Activated B cell treated with CpG ODN at 0.5 μM for 24 hours (primary cell): ENCODE measurements around the gene HEXIM2. TPM values are rescaled to one million over a fixed set of nuclear protein-coding genes. Genes with fewer than 3 reads are reported as not detected.

Experiments
- ATAC-seq: fragments of 200-7000 bp; cut with Tn5 transposase; one replicate; pipeline ENCODE4 v1.10.0; 2021; ENCODE audit warnings: low read depth, mild to moderate bottlenecking, moderate library complexity
- CTCF ChIA-PET: fragments of 350-600 bp; sonication (Branson Sonifier 250); formaldehyde crosslinking; loops from one replicate; lab custom pipeline; 2021; ENCODE audit warnings: antibody characterized with exemption; lab: Charles Lee
- POLR2A ChIA-PET: fragments of 350-600 bp; sonication (Branson Sonifier 250); formaldehyde crosslinking; loops from one replicate; lab custom pipeline; 2021; ENCODE audit warnings: antibody characterized with exemption; lab: Charles Lee
- DNase-seq: peaks from one replicate; pipeline ENCODE4 v3.0.0; 2022
- H3K27ac Mint-ChIP-seq: one replicate; pipeline ENCODE4 v1.8.0; 2020; ENCODE audit warnings: mixed read lengths
- H3K27me3 Mint-ChIP-seq: one replicate; pipeline ENCODE4 v1.8.0; 2021; ENCODE audit warnings: mixed read lengths
- H3K36me3 Mint-ChIP-seq: one replicate; pipeline ENCODE4 v1.8.0; 2021; ENCODE audit warnings: low read depth, mixed read lengths
- H3K4me1 Mint-ChIP-seq: one replicate; pipeline ENCODE4 v1.8.0; 2021; ENCODE audit warnings: mixed read lengths
- H3K4me3 Mint-ChIP-seq: one replicate; pipeline ENCODE4 v1.8.0; 2020; ENCODE audit warnings: mild to moderate bottlenecking, mixed read lengths
- H3K9me3 Mint-ChIP-seq: one replicate; pipeline ENCODE4 v1.8.0; 2020; ENCODE audit warnings: mixed read lengths
- CTCF ChIP-seq: fragments of 200-600 bp; IDR thresholded peaks from one replicate; pipeline ENCODE4 v1.8.0; 2022; ENCODE audit warnings: antibody characterized with exemption, mild to moderate bottlenecking
- intact Hi-C: fragments of 100-400 bp; cut with micrococcal nuclease; formaldehyde crosslinking; loops from one replicate; pipeline ENCODE4 v1.15.1; 2024
- total RNA-seq: library from RNA; stranded (reverse); gene quantifications from 2 replicates; pipeline ENCODE4 v1.2.3, GENCODE V29; 2022

HEXIM2 gene
- total RNA-seq, 1 donor from 2014 or later: 11.1 TPM

- ATAC-seq (no peak), DNase-seq (no peak)
- no peak for TF ChIP-seq CTCF
- POLR2A ChIA-PET: no interaction called here
- H3K9me3 Mint-ChIP-seq: no peaks in the 10 kb centered on the region
- H3K27me3 Mint-ChIP-seq: no peaks in the 10 kb centered on the region
- intact Hi-C loops: no loop called here
- CTCF ChIA-PET: no interaction called here
- H3K36me3 Mint-ChIP-seq: no peaks in the 10 kb centered on the region
- H3K4me1 Mint-ChIP-seq: no peaks in the 10 kb centered on the region
- H3K27ac Mint-ChIP-seq: no peak overlapping the region
- H3K4me3 Mint-ChIP-seq: no peak overlapping the region
Observed at GRCh38 chr17:45186801-45187354, 25.2 kb downstream of the HEXIM2 start.

DNA sequence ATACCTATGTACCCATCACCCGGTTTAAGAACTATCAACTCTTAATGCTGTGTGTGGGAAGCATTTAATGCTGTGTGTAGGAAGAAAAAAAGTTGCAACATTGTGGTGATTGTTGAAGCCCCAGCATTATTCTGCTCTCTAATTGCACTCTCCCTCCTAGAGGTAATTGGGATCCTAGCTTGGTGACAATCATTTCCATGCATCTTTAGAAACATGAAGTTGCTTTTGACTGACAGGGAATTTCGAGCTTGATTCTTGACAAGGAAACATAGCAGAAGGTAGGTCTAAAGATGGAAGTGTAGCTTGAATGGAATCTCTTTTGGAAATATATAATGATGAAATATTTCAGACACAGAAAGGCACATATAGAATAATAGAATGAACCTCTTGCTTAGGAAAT lies 27.3 kb downstream of the HEXIM2 start:
- Mint-ChIP-seq H3K27me3 (no peaks in the 10 kb centered on the region), H3K4me3 (no peak overlapping the region), H3K9me3 (no peaks in the 10 kb centered on the region), H3K27ac (no peak overlapping the region), H3K36me3 (no peaks in the 10 kb centered on the region), H3K4me1 (no peaks in the 10 kb centered on the region)
- intact Hi-C loops: no loop called here
- TF ChIP-seq CTCF: no peak
- DNase-seq (no peak), ATAC-seq (no peak)
- ChIA-PET CTCF (interaction anchor here (1.5 to 1.7 kb wide), 2 partner anchors 9 to 54 kb away, joined by 4 to 7 read pairs; partner anchors contain the start of gene ACBD4), POLR2A (no interaction called here)

- no peak overlapping the region for H3K27ac Mint-ChIP-seq
- intact Hi-C loops: no loop called here
- no peak for ATAC-seq
- H3K27me3 Mint-ChIP-seq: no peaks in the 10 kb centered on the region
- no peak overlapping the region for H3K4me3 Mint-ChIP-seq
- H3K36me3 Mint-ChIP-seq: no peaks in the 10 kb centered on the region
- H3K9me3 Mint-ChIP-seq: no peaks in the 10 kb centered on the region
- POLR2A ChIA-PET: interaction anchor here (0.6 kb wide), 2 partner anchors 28 to 1406 kb away, joined by 3 read pairs; no protein-coding TSS in a partner anchor
- CTCF ChIA-PET: interaction anchor here (2.6 kb wide), 1 partner anchor 56 kb away, joined by 12 read pairs; the partner anchor contains the start of gene ACBD4
- DNase-seq: no peak
- TF ChIP-seq CTCF: no peak
- H3K4me1 Mint-ChIP-seq: no peaks in the 10 kb centered on the region
Observed at GRCh38 chr17:45190503-45191255, 29.0 kb downstream of the HEXIM2 start.

GRCh38 chr17:45195424-45195823 lies 33.7 kb downstream of the HEXIM2 start:
- POLR2A ChIA-PET: interaction anchor here (0.8 to 3.0 kb wide), 3 partner anchors 34 to 60 kb away, joined by 3 to 12 read pairs (median 12); partner anchors contain the start of genes ACBD4, HEXIM1 and HEXIM2
- H3K4me1 Mint-ChIP-seq: peaks cover 4% of the 10 kb centered on the region

More at GRCh38 chr17:45195424-45195823, 33.7 kb downstream of the HEXIM2 start:
- Mint-ChIP-seq H3K4me3 (no peak overlapping the region), H3K9me3 (no peaks in the 10 kb centered on the region), H3K27ac (no peak overlapping the region), H3K36me3 (no peaks in the 10 kb centered on the region), H3K27me3 (no peaks in the 10 kb centered on the region)
- intact Hi-C loops: loop anchor here (5.0 kb wide), 2 partner anchors 273 to 418 kb away; no protein-coding TSS in a partner anchor
- CTCF ChIA-PET: interaction anchor here (1.2 to 6.7 kb wide), 2 partner anchors 34 to 61 kb away, joined by 3 to 161 read pairs; partner anchors contain the start of genes ACBD4, HEXIM2 and PLCD3
- ATAC-seq: no peak
- no peak for DNase-seq
- no peak for TF ChIP-seq CTCF
